Neural progenitor cell (in vitro differentiated cells): ENCODE results near the gene MAPKBP1.

ENCODE experiments used
- CTCF ChIP-seq: fragments of 200-600 bp; sonication (generic); IDR thresholded peaks from 2 replicates; pipeline ENCODE4 v1.5.1; 2017; ENCODE audit warnings: antibody characterized with exemption, mild to moderate bottlenecking
- EZH2 ChIP-seq: fragments of 200-600 bp; sonication (generic); IDR thresholded peaks from 2 replicates; pipeline ENCODE4 v1.6.1; 2017; ENCODE audit warnings: antibody characterized with exemption, mild to moderate bottlenecking, moderate library complexity
- EZH2phosphoT487 ChIP-seq: fragments of 200-600 bp; sonication (generic); IDR thresholded peaks from 2 replicates; pipeline ENCODE4 v1.6.1; 2017; ENCODE audit warnings: antibody characterized with exemption

GRCh38 chr15:41788262-41788661 is 14.0 kb downstream of the MAPKBP1 start:
- TF ChIP-seq CTCF (no peak), EZH2 (no peak), EZH2phosphoT487 (no peak)
